Superior temporal gyrus (tissue), 1 donor: ENCODE data around the gene LDLRAD4.

Source experiments
- DNase-seq: peaks from one replicate; pipeline ENCODE4 v3.0.0-alpha.2; 2016; ENCODE audit errors: extremely low spot score

LDLRAD4 gene

DNA sequence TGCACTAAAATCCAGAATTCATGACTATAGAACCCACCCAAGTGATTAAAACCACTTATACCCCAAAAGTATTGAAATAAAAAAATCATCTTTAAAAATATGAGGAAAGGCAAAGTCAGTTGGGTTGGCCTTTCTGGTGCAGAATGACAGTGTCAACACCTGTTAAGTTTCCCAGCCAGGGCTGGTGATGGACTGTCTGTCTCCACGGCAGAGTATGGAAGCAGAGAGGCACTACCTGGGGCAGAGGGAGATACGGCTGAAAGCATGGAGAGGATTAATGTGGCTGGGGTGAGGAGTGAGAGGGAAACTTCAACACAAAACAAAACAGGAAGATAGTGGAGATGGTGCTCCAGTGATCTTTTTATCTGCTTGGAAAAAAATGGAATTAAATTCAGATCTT, 292.0 kb downstream of the LDLRAD4 start:
- no peak for DNase-seq

DNA sequence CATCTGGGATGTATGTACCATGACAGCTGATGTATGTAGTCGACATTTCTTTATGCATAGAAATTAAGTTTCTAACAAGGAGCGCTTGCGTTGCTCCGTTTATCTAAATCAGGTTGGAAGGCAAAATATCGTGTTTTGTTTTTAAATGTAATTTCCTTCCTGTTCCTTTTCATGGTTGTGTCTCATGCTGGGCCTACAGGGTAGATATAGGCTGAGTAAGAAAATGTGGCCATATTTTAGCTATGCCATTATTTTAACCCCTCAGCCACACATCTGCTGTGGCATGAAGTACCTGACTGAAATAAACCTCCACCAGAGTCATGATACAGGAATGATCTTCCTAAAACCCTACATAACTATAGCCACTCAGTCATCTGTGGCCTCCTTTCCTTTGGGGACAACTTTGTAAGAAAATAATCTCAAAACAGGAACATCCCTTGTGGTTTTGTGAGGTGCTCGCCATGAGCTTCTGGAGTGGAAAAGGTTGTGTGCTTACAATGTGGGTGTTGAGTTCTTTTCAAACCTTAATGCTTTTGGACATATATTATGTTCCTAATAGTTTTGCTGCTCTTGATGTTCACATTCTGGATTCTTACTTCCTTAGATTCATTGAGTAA, 293.5 kb downstream of the LDLRAD4 start:
- DNase-seq = no peak

DNA sequence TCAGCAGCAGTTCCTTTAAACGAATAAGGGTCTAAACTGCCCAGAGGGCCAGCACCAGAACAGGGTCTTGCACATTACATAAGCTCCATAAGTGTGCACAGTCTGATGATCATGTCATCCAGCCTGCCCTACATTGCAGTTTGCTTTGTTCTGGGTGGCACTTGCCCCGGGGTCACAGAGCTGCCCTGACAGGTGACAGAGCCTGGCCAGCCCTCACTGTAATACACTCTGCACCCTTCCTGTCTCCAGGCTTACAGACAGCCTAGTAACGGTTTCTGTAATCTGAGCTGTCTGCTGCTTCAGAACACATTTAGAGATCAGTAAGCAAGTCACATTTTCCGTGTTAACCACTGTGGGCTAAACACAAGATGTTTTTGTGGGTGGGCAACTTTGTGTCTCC, 294.5 kb downstream of the LDLRAD4 start:
- DNase-seq = peak; percentile 8

DNA sequence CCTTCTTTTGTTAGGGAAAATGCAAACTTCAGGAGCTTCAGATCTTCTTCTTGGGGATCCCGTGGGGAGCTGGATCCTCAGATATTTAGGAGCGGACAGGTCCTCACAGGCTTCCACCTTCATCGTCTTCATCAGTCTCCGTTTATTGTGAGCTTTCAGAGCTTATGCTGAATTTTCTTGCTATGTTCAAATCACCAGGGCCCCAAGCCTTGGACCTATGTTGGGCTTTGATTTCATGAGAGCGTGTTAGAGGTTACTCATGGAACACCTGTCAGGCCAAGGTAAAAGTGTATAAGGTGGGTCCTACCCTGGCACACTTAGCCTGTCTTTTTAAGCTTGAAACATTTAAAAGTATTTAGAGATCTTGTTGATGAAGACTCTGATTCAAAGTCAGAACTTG, 294.9 kb downstream of the LDLRAD4 start:
- no peak for DNase-seq

DNA sequence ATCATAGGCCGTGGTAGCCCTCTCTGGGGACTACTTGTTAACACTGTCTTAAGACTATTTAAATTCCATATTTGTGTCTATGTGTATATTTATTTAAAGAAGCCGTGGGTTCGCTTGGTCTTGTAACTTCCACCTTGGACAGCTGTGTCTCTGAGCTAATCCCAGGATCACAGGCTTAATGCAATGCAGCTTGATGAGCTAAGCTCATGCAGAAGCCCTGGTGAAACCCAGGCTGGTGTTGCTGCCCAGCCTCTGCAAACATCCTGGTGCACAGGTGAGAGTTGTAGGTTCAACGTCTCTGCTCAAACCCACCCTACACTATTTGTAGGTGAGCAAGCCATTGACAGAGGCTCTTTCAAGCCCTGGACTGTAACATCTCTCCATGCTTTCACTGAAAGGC, 296.0 kb downstream of the LDLRAD4 start:
- no peak for DNase-seq

DNA sequence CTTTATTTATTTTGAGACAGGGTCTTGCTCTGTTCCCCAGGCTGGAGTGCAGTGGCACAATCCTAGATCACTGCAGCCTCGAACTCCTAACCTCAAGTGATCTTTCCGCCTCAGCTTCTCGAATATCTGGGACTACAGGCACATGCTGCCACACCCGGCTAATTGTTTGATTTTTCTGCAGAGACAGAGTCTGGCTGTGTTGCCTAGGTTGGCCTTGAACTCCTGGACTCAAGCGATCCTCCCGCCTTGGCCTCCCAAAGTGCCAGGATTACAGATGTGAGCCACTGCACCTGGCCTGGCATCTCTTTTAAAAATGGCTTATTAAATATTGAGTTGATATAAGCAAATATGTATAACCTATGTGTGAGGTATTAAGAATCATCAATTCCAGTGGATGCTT, 298.3 kb downstream of the LDLRAD4 start:
- DNase-seq = no peak

DNA sequence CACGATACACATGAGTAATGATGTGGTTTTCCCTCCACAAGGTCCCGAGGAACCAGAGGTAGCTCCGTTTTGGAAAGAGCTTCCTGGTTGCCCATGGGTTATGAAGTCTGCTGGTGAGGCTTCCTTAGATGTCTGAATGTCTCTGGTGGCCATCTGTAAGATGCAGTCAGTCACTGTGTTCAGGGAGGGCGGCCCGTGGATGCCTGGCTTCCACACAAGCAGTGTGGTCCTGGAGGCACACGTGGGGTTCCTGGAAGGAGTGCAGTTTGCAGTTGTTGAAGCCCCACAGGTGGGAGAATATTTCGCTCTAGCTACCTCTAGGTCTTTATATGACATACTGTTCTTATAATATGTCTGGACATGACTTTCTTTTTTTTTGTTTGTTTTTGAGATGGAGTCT, 298.8 kb downstream of the LDLRAD4 start:
- DNase-seq = no peak

DNA sequence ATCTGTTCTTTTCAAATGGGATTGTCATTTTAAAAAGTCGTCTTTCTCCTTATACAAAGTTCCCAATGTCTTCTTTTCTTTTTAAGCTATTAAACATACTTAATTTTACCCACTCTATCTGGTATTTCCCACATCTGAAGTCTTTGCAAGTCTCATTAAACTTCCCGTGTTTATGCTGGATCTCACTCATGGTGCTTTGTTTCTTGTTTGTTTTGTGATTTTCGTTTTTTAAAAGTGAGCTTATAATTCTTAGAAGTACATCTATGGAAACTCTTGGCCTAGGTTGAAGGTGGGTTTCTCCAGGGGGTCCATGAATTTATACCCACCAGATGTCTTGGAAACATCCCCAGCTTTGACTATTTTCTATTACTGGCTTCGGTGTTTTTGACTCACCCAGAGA, 299.8 kb downstream of the LDLRAD4 start:
- no peak for DNase-seq

DNA sequence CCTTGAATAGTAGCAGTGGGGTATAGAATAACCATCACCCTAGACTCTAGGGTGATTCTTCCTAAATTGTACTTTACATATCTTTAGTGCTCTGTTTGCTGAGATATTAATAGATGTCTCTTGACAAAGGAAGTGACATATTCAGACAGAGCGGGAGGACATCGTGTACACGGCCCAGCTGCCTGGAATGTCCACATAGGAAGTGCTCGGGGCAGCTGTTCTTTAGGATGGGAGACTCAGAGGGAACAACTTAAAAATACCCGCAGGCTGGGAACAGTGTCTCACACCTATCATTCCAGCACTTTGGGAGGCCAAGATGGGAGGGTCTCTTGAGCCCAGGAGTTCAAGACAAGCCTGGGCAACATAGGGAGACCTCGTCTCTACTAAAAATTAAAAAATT, 301.7 kb downstream of the LDLRAD4 start:
- peak; percentile 15 for DNase-seq

DNA sequence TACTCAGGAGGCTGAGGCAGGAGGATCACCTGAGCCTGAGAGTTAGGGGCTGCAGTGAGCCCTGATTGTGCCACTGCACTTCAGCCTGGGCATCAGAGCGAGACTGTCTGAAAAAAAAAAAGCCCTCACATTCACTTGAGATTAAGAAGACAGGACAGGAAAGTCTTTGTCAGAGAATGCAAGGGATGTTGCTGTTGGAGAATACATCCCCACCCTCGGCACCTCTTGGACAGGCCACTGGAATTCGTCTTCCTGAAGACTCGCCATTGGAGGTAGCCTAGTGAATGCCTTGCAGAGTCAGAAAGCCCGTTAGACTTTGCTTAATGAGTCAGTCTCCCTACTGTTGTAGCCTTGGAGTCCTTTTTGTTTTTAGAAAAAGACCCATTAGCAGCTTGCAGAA, 302.2 kb downstream of the LDLRAD4 start:
- DNase-seq = no peak

DNA sequence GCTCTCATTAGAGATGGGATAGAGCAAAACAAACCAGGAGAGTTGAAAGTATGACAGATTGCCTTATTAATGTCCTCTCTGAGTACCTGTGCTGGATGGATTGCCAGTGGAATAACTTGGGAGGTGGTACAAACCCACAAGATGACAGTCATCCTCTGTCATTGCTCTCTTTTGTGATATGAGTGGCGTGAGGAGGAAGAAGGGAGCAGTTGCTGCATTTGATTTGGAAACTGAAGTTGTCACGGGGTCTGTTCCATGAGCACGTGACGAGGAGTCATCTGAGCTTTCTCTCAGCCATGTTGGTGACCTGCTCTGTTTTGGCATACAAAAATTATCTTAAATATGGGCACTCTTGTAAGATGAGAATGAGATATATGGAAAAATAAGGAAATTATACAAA, 302.9 kb downstream of the LDLRAD4 start:
- no peak for DNase-seq

DNA sequence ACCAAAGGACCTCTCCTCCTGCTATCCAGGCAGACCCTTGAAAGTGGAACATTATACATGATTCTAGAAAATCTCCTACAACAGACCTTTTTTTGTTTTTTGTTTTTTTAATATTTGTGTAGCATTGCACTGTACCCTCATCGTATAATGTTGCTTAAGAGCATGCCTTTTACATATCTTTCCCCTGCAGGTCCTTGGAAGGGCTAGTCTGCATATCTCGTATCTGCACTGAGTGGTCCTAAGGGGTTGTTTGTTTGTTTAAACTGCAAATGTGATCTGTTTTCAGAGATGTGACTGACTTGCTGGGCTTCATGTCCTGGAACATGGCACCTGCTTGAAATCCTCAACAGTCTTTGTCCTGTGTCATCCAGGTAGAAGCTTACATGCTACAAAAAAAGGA, 303.7 kb downstream of the LDLRAD4 start:
- peak; percentile 7 for DNase-seq

DNA sequence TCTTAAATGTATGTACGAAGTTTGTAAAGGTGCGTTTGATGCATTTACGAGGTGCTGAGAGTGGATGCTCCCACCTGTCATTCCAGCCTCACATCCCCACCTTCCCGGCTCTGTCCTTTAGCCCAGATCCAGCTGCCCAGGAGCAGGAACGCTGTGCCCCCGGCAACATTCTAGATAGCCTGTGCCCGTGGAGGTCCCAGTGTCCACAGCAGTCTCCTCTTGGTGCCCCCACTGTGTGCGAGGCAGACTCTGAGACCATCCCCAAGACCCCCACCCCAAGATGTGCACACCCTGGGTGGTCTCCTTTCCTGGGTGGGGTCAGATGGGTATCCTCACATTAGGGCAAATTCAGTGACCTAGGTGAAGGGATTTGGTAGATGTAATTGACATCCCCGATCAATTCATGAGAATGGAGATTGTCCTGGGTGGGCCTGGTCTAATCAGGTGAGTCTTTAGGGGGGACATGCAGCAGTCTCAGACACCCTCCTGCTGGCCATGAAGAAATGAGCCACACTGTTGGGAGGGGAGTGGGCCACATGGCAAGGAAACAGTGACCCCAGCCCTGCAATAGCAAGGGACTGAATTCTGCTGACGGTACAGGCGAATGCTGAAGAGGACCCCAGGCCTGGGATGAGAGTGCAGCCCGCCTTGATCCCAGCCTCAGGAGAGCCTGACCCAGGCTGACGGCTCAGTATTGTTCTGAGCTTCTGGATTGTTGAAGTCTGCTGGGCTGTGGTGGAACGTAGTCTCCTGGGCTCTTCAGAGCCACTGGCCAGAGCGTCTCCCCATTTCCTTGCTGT, 304.5 kb downstream of the LDLRAD4 start:
- no peak for DNase-seq

DNA sequence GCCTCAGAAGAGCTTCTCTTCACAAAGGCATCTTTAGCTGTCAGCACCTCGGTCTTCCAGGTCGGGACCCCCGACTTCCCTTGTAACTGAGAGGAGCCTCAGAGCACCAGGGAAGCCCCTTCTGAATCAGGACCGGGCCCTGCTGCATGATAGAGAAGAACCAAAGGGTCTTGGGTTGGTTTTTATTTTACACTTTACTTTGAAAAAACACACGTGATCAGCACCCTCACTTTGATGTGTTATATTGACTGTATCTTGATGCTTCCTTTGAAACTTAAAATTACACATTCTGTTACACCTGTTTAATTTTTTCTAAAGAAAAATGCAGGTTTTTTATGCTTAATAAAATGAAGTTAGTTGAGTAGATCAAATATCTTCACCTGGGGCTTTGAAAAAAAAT, 305.5 kb downstream of the LDLRAD4 start:
- DNase-seq = no peak

DNA sequence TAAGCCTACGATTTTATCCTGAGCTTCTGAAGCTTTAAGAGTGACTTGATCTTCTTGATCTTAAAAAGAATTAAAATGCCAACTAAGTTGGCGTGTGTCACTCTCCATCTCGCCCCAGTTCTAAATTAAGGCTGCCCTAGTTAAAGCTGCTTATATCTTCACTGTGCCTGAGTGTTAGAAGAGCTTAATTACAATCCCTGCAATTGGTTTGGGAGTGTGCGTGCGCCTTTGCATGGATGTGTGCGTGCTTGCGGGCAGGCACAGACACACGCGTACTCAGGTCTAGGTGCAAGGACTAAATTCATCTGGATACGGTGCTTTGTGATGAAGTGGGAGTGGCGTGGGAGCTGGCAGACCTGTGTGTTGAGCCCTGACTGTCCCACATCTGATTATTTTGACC, 306.3 kb downstream of the LDLRAD4 start:
- DNase-seq = peak; percentile 8

DNA sequence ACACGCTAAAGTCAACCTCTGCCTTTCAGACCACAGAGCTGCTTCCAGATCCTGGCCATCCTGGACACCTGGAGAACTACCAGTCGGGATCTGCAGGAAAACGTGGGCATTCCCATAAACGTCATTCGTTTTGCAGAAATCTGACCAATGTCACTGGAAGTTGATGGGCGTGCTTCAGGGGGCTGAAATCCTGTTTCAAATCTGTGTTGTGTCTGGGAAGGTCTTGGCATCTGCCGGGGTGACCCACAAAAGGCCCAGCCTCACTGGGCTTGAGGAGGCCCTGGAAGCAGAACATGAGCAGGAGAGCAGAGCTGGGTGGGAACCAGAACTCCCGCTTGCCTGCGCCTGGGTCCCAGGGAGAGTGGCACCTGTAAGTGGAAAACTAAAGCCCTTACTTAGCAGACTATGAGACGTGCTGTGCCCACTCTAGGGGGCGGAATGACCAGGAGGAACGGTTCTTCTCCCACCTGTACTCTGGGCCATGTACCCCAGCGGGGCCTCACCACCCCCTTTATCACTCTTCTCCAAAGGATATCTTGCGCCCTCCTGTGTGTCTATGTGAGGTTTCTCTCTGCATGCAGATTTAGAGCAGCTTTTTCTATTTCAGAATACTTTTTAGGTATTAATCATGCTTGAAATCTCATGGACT, 306.9 kb downstream of the LDLRAD4 start:
- no peak for DNase-seq

DNA sequence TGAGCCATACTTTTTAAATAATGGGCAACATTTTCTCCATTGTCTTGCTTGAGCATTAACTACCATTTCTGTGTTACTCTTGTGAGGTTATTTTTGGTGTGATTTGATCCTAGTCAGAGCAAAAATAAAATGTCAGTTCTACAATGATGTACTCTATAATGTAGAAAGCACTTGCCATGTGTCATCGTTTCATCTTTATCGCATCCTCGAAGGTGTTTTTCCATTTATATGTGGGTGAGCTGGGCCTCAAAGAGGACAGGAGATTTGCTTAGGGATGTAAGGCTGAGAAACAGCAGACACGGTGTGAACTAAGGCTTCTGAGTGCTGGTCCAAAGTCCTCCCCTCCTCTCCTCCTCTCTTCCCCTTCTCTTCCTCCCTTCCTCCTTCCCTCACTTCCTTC, 308.0 kb downstream of the LDLRAD4 start:
- peak; percentile 10 for DNase-seq

DNA sequence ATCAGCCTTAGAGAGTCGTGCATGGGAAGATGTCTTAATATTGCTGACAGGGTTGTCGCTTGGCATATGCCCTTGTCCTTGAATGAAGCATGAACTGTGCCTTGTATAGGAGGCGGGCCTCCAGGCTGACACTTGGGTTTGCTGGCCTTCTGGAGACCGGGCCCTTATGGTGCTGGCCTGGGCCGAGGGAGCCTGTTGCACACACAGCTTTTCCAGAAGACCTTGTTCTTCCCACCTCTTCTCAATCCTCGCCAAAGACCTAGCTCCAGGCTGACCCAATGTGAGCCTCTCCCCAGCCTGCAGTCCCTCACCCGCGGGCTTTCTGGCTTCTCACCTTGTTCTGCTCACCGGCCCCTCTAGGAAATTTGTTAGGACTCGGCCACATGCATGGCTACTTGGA, 308.7 kb downstream of the LDLRAD4 start:
- no peak for DNase-seq

DNA sequence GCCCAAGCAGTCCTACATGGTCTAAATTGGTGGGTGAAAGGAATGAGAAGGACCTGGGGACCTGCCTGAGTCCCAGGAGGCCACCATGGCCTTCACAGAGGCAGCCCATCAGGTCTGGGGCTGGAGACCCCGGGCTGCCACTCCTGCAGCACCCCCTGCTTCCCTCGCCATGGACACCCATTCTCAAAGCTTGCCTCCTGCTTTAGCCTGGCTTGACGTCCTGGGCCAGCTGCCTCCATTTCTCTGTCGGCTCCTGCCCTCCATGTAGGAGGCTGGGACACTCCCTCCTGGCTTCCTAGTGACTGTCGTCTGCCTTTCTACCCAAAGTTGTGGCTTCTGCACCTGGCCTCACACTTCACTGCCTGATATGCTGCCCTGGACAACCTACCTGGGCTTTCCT, 309.2 kb downstream of the LDLRAD4 start:
- DNase-seq = no peak

DNA sequence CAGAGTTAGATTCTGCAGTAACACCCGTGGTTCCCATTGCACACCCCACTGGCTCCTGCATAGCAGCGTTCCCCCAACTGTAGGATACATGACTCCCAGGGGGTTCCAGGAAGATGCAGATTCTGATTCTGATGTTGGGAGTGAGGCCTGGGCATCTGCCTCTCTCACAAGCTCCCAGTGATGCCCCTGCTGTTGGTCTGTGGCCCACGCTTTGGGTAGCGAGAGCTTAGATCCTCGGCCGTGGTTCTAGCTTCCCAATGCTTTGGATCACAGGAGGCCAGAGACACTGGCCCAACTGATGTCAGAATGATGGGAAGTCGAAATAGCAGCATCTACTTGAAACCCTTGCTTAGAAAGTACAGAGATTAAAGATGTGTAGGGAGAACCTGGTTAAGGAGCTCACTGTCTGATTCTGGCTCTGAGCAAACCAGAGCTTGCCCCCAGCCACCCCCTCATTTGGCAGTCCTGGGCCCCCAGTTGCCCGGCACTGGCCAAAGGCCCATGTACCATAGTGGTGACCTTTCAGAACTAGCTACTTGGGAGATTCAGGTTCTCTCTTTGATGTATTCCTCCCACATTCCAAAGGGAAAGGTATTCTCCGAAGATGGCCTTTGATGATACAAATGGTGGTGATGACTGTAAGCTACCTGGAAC, 310.3 kb downstream of the LDLRAD4 start:
- no peak for DNase-seq

DNA sequence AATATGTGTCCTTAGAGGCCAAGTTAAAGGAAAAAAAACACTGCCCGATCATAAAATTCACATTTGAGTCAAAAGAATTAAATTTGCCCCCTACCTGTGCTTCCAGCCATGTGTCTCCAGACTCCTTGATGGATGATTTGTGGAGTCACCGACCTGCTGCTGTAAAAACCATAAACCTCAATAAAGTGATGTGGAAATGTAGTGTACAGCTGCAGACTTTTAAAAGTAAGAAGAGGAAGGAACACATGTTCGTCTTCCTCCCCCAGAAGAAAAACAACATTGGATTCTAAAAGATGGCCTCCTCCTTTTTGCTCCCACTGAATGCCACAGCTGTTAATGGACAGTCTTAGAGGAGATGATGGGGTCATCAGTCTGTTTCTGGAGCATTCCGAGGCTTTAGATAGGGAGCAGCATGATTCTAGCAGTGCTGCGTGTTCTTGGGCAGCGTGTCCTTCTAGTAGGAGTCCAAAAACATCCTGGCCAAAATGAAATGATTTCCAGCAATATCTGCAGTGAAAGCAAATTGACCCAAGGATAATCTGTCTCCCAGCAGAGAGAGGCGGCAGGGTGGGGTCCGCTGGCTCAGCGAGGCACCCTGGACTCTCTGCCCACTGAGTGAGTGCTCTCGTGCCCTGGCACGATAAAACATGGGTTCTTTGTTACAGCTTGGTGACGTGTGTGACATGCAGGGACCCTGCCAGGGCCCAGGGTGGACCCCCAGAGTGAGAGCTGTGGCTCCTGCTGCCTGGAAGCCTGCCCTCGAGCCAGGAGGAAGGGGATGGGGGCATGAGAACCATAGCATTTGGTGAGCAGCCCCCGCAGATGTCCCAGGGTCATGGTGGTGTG, 311.7 kb downstream of the LDLRAD4 start:
- DNase-seq = no peak
